B cell (primary cell): Measurements from ENCODE around the gene PTPN4.

ENCODE experiments used
- EZH2 ChIP-seq: IDR thresholded peaks from 2 replicates; pipeline ENCODE4 v1.6.1; 2012; ENCODE audit warnings: borderline replicate concordance, low read depth, mild to moderate bottlenecking, moderate library complexity, low read length; ENCODE audit not compliant: insufficient read depth, poor library complexity, severe bottlenecking
- TF ChIP-seq, protein P1 (sequence below): fragments of 200-600 bp; IDR thresholded peaks from one replicate; pipeline ENCODE4 v1.8.0; 2022; ENCODE audit warnings: antibody characterized with exemption, mild to moderate bottlenecking

DNA sequence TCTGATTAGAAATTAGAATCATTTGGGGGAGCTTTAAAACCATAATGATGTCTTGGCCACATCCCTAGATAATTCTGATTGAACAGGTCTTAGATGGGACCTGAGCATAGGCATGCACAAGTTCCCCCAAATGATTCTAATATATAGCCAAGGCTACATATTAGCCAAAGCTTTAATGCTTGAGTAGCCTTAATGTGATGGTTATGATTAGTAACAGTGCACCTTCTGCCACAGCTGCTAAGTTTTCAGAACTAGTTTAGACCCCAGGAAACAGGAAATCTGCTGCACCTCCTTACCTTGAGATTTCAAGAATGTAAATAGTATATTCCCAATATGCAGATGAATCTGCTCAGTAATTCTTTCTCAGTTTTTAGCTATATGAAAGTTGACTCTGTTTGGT, 119.8 kb downstream of the PTPN4 start:
- TF ChIP-seq, protein P1, sequence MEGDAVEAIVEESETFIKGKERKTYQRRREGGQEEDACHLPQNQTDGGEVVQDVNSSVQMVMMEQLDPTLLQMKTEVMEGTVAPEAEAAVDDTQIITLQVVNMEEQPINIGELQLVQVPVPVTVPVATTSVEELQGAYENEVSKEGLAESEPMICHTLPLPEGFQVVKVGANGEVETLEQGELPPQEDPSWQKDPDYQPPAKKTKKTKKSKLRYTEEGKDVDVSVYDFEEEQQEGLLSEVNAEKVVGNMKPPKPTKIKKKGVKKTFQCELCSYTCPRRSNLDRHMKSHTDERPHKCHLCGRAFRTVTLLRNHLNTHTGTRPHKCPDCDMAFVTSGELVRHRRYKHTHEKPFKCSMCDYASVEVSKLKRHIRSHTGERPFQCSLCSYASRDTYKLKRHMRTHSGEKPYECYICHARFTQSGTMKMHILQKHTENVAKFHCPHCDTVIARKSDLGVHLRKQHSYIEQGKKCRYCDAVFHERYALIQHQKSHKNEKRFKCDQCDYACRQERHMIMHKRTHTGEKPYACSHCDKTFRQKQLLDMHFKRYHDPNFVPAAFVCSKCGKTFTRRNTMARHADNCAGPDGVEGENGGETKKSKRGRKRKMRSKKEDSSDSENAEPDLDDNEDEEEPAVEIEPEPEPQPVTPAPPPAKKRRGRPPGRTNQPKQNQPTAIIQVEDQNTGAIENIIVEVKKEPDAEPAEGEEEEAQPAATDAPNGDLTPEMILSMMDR: no peak
- no peak for TF ChIP-seq EZH2
